Thyroid gland (tissue), 4 donors: ENCODE data around the gene DNASE1L3. TPM values are rescaled to one million over a fixed set of nuclear protein-coding genes. Genes with fewer than 3 reads are reported as not detected.

Source experiments
- DNase-seq, 2 donors: peaks; one replicate each; pipeline ENCODE4 v3.0.0-alpha.2; 2019
- H3K27ac ChIP-seq, 3 donors: fragments of 200-600 bp; sonication (generic); 1 replicate in 2 of 3; 2 replicates in 1 of 3; pipeline ENCODE4 v1.5.1; 2016 to 2019; ENCODE audit warnings: mild to moderate bottlenecking in 1 of 3, moderate library complexity in 1 of 3
- H3K27me3 ChIP-seq: fragments of 200-600 bp; sonication (generic); one replicate; pipeline ENCODE4 v1.5.1; 2019
- H3K36me3 ChIP-seq, 2 donors: fragments of 200-600 bp; sonication (generic); one replicate each; pipeline ENCODE4 v1.5.1; 2016 to 2019
- H3K4me1 ChIP-seq, 2 donors: fragments of 200-600 bp; sonication (generic); one replicate each; pipeline ENCODE4 v1.5.1; 2017 to 2019
- H3K4me3 ChIP-seq, 3 donors: fragments of 200-600 bp; sonication (generic); replicated peaks in 1 of 3; 1 replicate in 2 of 3; 2 replicates in 1 of 3; pipeline ENCODE4 v1.5.1; 2016; ENCODE audit warnings: mild to moderate bottlenecking in 1 of 3
- H3K9me3 ChIP-seq: fragments of 200-600 bp; sonication (generic); one replicate; pipeline ENCODE4 v1.5.1; 2017
- POLR2A ChIP-seq, 2 donors: fragments of 450-650 bp; IDR thresholded peaks; one replicate each; pipeline ENCODE4 v1.6.1; 2017; ENCODE audit warnings: antibody characterized with exemption in 2 of 2, mild to moderate bottlenecking in 2 of 2, moderate library complexity in 1 of 2
- WGBS, 2 donors: methylation state at CpG; one replicate each; pipeline ENCODE4 v1.1.5; 2017; 5-methylcytosine and 5-hydroxymethylcytosine counted together
- intact Hi-C: fragments of 100-400 bp; cut with DNase I; formaldehyde crosslinking; loops from one replicate; pipeline ENCODE4 v1.15.1; 2023
- total RNA-seq, 4 donors: library from RNA; depleted of rRNA; stranded (reverse); fragments of >200 nt; gene quantifications; one replicate each; pipeline ENCODE4 v1.2.3, GENCODE V29; 2016
- TF ChIP-seq, protein P1 (sequence below), 6 experiments: fragments of 200-600 bp in 3 of 6; fragments of 450-650 bp in 3 of 6; sonication (generic) in 3 of 6; IDR thresholded peaks; one replicate each; pipeline ENCODE4 v1.5.1; 2016 to 2019; ENCODE audit warnings: antibody characterized with exemption in 6 of 6, mild to moderate bottlenecking in 2 of 6, inconsistent platforms in 1 of 6, moderate library complexity in 1 of 6

The DNASE1L3 gene
- total RNA-seq, 4 donors from 2014 or later, result 5.7 to 53.3 (median 14.1) TPM

DNA sequence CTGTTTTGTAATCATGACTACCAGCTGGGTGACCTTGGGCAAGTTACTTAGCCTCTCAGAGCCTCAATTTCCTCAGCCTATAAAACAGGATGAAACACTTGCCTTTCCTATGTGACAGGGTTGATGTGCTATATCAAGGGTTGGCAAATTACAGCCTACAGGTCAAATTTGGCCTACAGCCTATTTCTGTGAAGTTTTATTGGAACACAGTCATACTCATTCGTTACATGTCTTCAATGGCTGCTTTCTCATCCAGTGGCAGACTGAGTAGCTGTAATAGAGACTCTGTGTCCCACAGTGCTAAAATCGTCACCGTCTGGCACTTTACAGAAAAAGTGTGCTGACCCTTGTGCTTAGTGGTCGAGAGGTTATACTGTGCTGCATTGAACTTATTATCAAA, 43.4 kb upstream of the DNASE1L3 start:
- no peak overlapping the region for H3K27ac ChIP-seq
- DNase-seq, result no peak
- H3K4me3 ChIP-seq, result no peak overlapping the region
- intact Hi-C loops, result no loop called here
- peaks cover 11 to 20% of the 10 kb centered on the region in 2 donors for H3K4me1 ChIP-seq
- H3K36me3 ChIP-seq, result peaks cover 0 to 6% of the 10 kb centered on the region in 2 donors
- no peaks in the 10 kb centered on the region for H3K27me3 ChIP-seq
- no peak for TF ChIP-seq POLR2A (IDR thresholded peaks at IDR 0.05)
- TF ChIP-seq, protein P1, sequence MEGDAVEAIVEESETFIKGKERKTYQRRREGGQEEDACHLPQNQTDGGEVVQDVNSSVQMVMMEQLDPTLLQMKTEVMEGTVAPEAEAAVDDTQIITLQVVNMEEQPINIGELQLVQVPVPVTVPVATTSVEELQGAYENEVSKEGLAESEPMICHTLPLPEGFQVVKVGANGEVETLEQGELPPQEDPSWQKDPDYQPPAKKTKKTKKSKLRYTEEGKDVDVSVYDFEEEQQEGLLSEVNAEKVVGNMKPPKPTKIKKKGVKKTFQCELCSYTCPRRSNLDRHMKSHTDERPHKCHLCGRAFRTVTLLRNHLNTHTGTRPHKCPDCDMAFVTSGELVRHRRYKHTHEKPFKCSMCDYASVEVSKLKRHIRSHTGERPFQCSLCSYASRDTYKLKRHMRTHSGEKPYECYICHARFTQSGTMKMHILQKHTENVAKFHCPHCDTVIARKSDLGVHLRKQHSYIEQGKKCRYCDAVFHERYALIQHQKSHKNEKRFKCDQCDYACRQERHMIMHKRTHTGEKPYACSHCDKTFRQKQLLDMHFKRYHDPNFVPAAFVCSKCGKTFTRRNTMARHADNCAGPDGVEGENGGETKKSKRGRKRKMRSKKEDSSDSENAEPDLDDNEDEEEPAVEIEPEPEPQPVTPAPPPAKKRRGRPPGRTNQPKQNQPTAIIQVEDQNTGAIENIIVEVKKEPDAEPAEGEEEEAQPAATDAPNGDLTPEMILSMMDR (IDR thresholded peaks at IDR 0.05), result no peak
- WGBS, 2 donors, result 93 to 96% methylated on average over 4 of the region's 4 CpGs
- H3K9me3 ChIP-seq, result no peaks in the 10 kb centered on the region

DNA sequence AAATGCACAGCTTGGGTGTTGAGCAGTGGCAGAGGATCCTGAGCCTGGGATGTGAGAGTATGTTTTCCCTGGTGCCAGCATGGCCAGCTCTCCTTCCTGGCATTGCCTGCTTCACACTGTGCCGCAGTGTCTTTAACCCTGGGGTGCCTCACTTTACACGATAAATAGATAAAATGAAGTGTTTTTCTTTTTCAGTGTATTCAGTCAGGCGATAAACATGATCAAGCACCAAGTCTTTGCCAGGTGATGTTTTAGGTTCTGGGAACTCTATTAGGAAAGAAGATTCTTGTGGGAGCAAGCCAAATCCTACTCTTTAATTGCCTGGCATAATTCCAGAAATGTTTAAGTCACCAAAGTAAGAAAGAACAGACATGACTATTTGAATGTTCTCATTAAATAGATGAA, 40.9 kb upstream of the DNASE1L3 start:
- H3K27ac ChIP-seq, result no peak overlapping the region
- no peaks in the 10 kb centered on the region for H3K9me3 ChIP-seq
- TF ChIP-seq, protein P1 (IDR thresholded peaks at IDR 0.05), result no peak
- no peak for TF ChIP-seq POLR2A (IDR thresholded peaks at IDR 0.05)
- no peak overlapping the region for H3K4me3 ChIP-seq
- H3K27me3 ChIP-seq, result no peaks in the 10 kb centered on the region
- 84 to 97% methylated on average over 3 of the region's 3 CpGs for WGBS, 2 donors
- H3K4me1 ChIP-seq, result peaks cover 11 to 22% of the 10 kb centered on the region in 2 donors
- H3K36me3 ChIP-seq, result no peaks in the 10 kb centered on the region
- intact Hi-C loops, result no loop called here
- DNase-seq, result no peak

DNA sequence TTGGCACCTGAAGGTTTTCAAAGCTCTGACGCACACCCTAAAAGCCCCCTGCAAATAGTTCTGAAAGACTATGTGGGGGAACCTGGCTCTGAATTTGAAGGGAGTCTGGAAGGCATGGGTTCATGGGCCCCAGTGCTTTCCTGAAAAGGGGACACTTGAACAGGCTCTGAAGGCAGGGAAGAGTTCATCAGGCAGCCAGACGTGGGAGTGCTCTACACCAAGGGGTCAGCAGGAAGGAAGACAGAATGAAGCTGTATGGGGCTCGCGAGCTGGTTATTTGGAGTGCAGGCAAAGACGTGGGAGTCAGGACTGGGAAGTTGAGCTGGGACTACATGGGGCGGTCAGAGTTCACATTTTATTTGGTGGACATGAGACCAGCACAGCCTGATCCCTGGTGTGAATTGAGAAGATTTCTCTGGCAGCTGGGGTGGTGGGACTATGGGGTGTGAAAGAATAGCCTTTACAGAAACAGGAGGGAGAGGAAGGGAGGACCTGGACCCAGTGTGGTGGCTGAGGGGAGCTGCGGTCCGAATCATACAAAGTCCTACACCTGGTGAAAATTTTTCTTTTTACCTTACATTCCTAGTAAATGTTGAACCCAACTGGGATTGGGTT, 39.4 kb upstream of the DNASE1L3 start:
- intact Hi-C loops, result no loop called here
- H3K36me3 ChIP-seq, result no peaks in the 10 kb centered on the region
- WGBS, 2 donors, result 75 to 76% methylated on average over 8 of the region's 8 CpGs
- TF ChIP-seq, protein P1 (IDR thresholded peaks at IDR 0.05), result no peak
- no peak for TF ChIP-seq POLR2A (IDR thresholded peaks at IDR 0.05)
- H3K9me3 ChIP-seq, result no peaks in the 10 kb centered on the region
- peak overlapping the region in 1 of 3 donors; percentile 18 for H3K27ac ChIP-seq
- no peak overlapping the region for H3K4me3 ChIP-seq
- H3K27me3 ChIP-seq, result no peaks in the 10 kb centered on the region
- DNase-seq, result no peak
- H3K4me1 ChIP-seq, result peaks cover 11 to 35% of the 10 kb centered on the region in 2 donors

DNA sequence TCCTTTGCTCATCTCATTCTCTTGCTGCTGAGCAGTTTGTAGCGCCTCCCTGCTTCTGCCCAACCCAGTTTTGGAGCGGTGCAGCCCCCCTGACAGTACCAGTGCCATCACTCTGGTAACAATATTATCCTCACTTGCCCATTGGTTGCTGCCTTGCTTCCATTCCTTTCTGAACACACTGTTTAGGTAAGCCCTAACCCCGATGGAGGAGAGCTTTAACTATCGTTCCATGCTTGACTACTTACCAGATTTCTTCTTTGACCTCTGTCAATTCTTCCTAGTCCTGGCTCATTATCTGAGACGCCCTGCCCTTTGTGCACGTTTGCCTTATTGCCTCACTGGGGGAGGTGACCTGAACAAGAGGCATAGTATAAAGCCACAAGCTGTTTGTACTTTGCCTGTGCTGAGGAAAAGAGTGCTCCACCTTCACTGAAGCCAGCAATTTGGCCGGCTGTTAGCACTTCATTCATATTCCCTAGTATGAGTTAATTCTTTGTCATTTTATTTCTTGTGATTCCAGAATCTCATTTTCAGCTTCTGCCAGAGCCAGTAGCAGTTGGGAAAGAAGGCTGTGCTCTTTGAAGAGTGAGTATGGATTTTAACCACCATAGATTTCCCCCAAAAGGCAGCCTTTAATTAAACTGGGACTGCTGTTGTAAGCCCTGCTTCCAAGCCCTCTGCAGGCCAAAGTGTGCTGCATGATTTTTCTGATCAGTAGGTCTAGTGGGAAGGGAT, 38.8 kb upstream of the DNASE1L3 start:
- Histone ChIP-seq H3K27me3 (no peaks in the 10 kb centered on the region), H3K4me3 (no peak overlapping the region), H3K9me3 (no peaks in the 10 kb centered on the region), H3K27ac (peak overlapping the region in 2 of 3 donors; percentile 8 to 18), H3K4me1 (peaks cover 11 to 41% of the 10 kb centered on the region in 2 donors), H3K36me3 (no peaks in the 10 kb centered on the region)
- 35 to 45% methylated on average over 7 of the region's 7 CpGs for WGBS, 2 donors
- peak; percentile 14 to 16 for DNase-seq
- no peak for TF ChIP-seq POLR2A (IDR thresholded peaks at IDR 0.05)
- TF ChIP-seq, protein P1 (IDR thresholded peaks at IDR 0.05), result peak in 1 of 6 experiments; percentile 24
- intact Hi-C loops, result no loop called here
